Mesendoderm (in vitro differentiated cells): ENCODE results near the gene DYNC1LI2.

Experiments
- DNase-seq: peaks from one replicate; pipeline ENCODE4 v3.0.0; 2013
- H2AK5ac ChIP-seq: 2 replicates; pipeline ENCODE4 v1.6.1; 2013; ENCODE audit warnings: low read length, inconsistent platforms
- H2BK120ac ChIP-seq: 2 replicates; pipeline ENCODE4 v1.6.1; 2013; ENCODE audit warnings: low read depth, mild to moderate bottlenecking, low read length, moderate library complexity, mixed read lengths
- H2BK15ac ChIP-seq: replicated peaks from 2 replicates; pipeline ENCODE4 v1.6.1; 2013; ENCODE audit warnings: low read depth, mild to moderate bottlenecking, moderate library complexity
- H2BK5ac ChIP-seq: 2 replicates; pipeline ENCODE4 v1.6.1; 2013; ENCODE audit warnings: low read length, inconsistent platforms
- H3K18ac ChIP-seq: 2 replicates; pipeline ENCODE4 v1.6.1; 2013; ENCODE audit warnings: mild to moderate bottlenecking, low read length, mixed read lengths
- H3K23ac ChIP-seq: one replicate; pipeline ENCODE4 v1.6.1; 2013; ENCODE audit warnings: low read length
- H3K27ac ChIP-seq: 2 replicates; pipeline ENCODE4 v1.5.1; 2013; ENCODE audit warnings: low read depth, mild to moderate bottlenecking, inconsistent platforms, low read length, moderate library complexity
- H3K27me3 ChIP-seq: 2 replicates; pipeline ENCODE4 v1.6.1; 2013; ENCODE audit warnings: low read length, control low read depth, mild to moderate bottlenecking, inconsistent platforms; ENCODE audit not compliant: insufficient read depth, poor library complexity
- H3K36me3 ChIP-seq: 2 replicates; pipeline ENCODE4 v1.6.1; 2013; ENCODE audit warnings: low read length, inconsistent platforms; ENCODE audit not compliant: control insufficient read depth, insufficient read depth
- H3K4ac ChIP-seq: one replicate; pipeline ENCODE4 v1.6.1; 2013; ENCODE audit warnings: low read depth, mild to moderate bottlenecking, low read length, moderate library complexity
- H3K4me1 ChIP-seq: 2 replicates; pipeline ENCODE4 v1.6.1; 2013; ENCODE audit warnings: low read depth, low read length, inconsistent platforms; ENCODE audit not compliant: control insufficient read depth
- H3K4me2 ChIP-seq: 2 replicates; pipeline ENCODE4 v1.6.1; 2013; ENCODE audit warnings: low read length
- H3K4me3 ChIP-seq: 2 replicates; pipeline ENCODE4 v1.5.1; 2013; ENCODE audit warnings: mild to moderate bottlenecking, low read length
- H3K56ac ChIP-seq: one replicate; pipeline ENCODE4 v1.6.1; 2013; ENCODE audit warnings: low read length
- H3K79me1 ChIP-seq: 2 replicates; pipeline ENCODE4 v1.6.1; 2013; ENCODE audit warnings: low read length, inconsistent platforms
- H3K79me2 ChIP-seq: 2 replicates; pipeline ENCODE4 v1.6.1; 2013; ENCODE audit warnings: mild to moderate bottlenecking, low read length; ENCODE audit not compliant: control insufficient read depth, insufficient read depth
- H3K9ac ChIP-seq: 2 replicates; pipeline ENCODE4 v1.6.1; 2013; ENCODE audit warnings: low read length, inconsistent platforms
- H4K5ac ChIP-seq: one replicate; pipeline ENCODE4 v1.6.1; 2013; ENCODE audit warnings: low read length
- H4K8ac ChIP-seq: one replicate; pipeline ENCODE4 v1.6.1; 2013; ENCODE audit warnings: low read depth, mild to moderate bottlenecking, control low read depth, low read length, moderate library complexity
- WGBS: extraction: QIAGEN DNeasy Blood & Tissue Kit; methylation state at CpG from one replicate; pipeline ENCODE4 v1.1.7; 2013; ENCODE audit warnings: low lambda C conversion rate, missing lambda C conversion rate; ENCODE audit not compliant: insufficient coverage; ENCODE audit errors: extremely low coverage; 5-methylcytosine and 5-hydroxymethylcytosine counted together

The DYNC1LI2 gene

DNA sequence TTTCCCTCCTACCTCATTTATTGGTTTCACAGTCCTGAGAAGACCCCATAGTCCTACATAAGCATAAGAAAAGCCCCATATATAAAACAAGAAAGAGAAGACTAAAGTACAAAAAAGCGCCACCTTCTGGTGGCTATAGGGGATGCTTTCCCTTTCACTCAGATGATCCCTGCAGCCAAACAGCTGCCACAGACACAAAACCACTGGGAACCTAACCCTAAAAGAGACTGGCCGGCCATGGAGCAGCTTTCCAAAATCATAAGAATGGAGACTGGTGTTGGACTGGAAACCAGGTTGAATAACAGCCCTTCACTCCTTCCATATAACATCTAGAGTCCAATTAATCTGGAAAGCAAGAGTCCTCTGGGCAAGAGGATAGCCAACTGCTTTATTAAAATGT is 11.4 kb downstream of the DYNC1LI2 start:
- H3K56ac ChIP-seq, result no peak overlapping the region
- peaks cover 11% of the 10 kb centered on the region for H3K36me3 ChIP-seq
- H4K5ac ChIP-seq, result no peak overlapping the region
- H3K18ac ChIP-seq, result no peak overlapping the region
- no peak overlapping the region for H3K23ac ChIP-seq
- no peak overlapping the region for H4K8ac ChIP-seq
- no peak overlapping the region for H2BK120ac ChIP-seq
- H3K4me1 ChIP-seq, result no peaks in the 10 kb centered on the region
- no peak overlapping the region for H3K4me2 ChIP-seq
- H3K79me2 ChIP-seq, result peaks cover 19% of the 10 kb centered on the region
- H3K9ac ChIP-seq, result no peak overlapping the region
- H3K4me3 ChIP-seq, result no peak overlapping the region
- H3K27ac ChIP-seq, result no peak overlapping the region
- no peak overlapping the region for H2BK15ac ChIP-seq
- DNase-seq, result peak; percentile 64
- no CpG with 5 or more reads among the region's 2 CpGs for WGBS
- no peak overlapping the region for H3K4ac ChIP-seq
- H3K27me3 ChIP-seq, result no peaks in the 10 kb centered on the region
- H3K79me1 ChIP-seq, result peaks cover 15% of the 10 kb centered on the region
- no peak overlapping the region for H2BK5ac ChIP-seq
- no peak overlapping the region for H2AK5ac ChIP-seq

DNA sequence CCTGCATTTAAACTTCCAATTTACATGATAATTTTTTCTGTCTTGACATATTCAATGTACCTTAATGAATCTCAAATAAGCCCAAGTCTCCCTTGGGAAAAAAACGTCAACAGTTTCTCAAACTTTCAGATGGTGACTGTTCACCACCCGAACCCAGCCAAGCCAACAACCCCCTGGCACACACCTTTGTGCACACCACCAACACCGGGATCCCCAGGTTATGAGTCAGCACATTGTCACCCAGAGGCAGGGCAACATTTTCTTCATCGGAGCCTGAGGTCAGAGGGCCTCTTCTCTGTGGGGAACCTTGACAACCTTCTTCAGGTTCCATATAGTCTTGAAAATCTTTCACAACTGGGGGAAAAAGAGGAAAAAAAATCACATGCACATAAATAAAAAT is 15.5 kb downstream of the DYNC1LI2 start:
- no peak for DNase-seq

DNA sequence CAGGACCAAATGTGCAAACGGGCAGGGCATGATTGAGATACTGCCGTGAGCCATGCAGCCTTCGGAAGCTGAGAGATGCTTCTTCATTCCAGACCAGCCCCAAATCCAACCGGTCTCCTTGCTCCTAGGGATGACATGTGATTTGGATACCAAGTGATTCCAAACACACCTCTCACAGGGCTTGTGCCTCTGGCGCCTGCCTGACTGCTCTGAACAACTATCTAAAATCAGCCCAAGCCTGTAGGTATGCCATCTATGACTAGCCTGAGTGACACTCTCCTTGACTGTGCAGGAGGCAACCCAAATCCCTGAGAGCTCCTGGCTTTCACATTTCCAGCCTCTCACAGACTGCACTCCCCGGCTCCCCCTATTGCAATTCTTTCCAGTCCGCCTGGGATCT is 20.3 kb downstream of the DYNC1LI2 start:
- no peak overlapping the region for H3K18ac ChIP-seq

More for the DNA sequence above, 15.5 kb downstream of the DYNC1LI2 start:
- Histone ChIP-seq H3K4me3 (no peak overlapping the region), H2BK120ac (no peak overlapping the region), H2BK15ac (no peak overlapping the region), H3K27ac (no peak overlapping the region), H3K4me2 (no peak overlapping the region), H3K4ac (no peak overlapping the region), H3K56ac (no peak overlapping the region), H3K9ac (no peak overlapping the region), H3K79me2 (peaks cover 15% of the 10 kb centered on the region), H3K36me3 (peaks cover 18% of the 10 kb centered on the region), H4K8ac (no peak overlapping the region), H3K4me1 (no peaks in the 10 kb centered on the region), H4K5ac (no peak overlapping the region), H2AK5ac (no peak overlapping the region), H3K23ac (no peak overlapping the region), H3K27me3 (no peaks in the 10 kb centered on the region), H3K18ac (no peak overlapping the region), H3K79me1 (peaks cover 16% of the 10 kb centered on the region), H2BK5ac (no peak overlapping the region)
- WGBS, result no CpG with 5 or more reads among the region's 4 CpGs

DNA sequence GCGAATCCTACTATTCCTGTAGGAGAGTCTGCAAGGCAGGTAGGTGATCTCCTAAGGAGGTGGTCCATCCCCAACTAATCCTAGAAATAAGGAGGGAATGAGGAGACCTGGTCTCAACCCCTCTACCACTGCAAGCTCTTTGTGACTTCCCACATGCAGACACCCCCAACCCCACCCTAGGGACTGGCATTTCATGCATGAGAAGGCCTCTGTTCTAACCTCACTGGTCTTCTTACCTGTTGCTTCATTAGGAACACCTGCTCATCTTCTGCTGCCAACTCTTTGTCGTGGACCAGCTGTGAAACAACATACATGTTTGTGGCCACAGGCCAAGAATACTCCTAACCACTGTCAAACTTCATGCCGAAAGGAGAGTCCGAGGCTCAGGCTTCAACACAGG is 22.6 kb downstream of the DYNC1LI2 start:
- H3K56ac ChIP-seq, result no peak overlapping the region
- H3K79me1 ChIP-seq, result peaks cover 6% of the 10 kb centered on the region
- H3K4me2 ChIP-seq, result no peak overlapping the region
- H4K5ac ChIP-seq, result no peak overlapping the region
- no peaks in the 10 kb centered on the region for H3K27me3 ChIP-seq
- no peak for DNase-seq
- H3K4ac ChIP-seq, result no peak overlapping the region
- no peaks in the 10 kb centered on the region for H3K4me1 ChIP-seq
- no peak overlapping the region for H2BK15ac ChIP-seq
- H3K36me3 ChIP-seq, result peaks cover 34% of the 10 kb centered on the region
- no peaks in the 10 kb centered on the region for H3K79me2 ChIP-seq
- no peak overlapping the region for H2BK120ac ChIP-seq
- H3K4me3 ChIP-seq, result no peak overlapping the region
- H4K8ac ChIP-seq, result no peak overlapping the region
- H3K27ac ChIP-seq, result no peak overlapping the region
- no peak overlapping the region for H2BK5ac ChIP-seq
- H3K18ac ChIP-seq, result no peak overlapping the region
- no peak overlapping the region for H3K9ac ChIP-seq
- no peak overlapping the region for H3K23ac ChIP-seq
- WGBS, result no CpG with 5 or more reads among the region's 4 CpGs
- no peak overlapping the region for H2AK5ac ChIP-seq

More for the DNA sequence above, 20.3 kb downstream of the DYNC1LI2 start:
- Histone ChIP-seq H3K36me3 (peaks cover 29% of the 10 kb centered on the region), H3K4me2 (no peak overlapping the region), H3K23ac (no peak overlapping the region), H3K79me2 (no peaks in the 10 kb centered on the region), H3K4ac (no peak overlapping the region), H4K5ac (no peak overlapping the region), H3K27ac (no peak overlapping the region), H3K9ac (no peak overlapping the region), H3K56ac (no peak overlapping the region), H3K27me3 (no peaks in the 10 kb centered on the region), H3K4me3 (no peak overlapping the region), H3K79me1 (peaks cover 7% of the 10 kb centered on the region), H2BK120ac (no peak overlapping the region), H2AK5ac (no peak overlapping the region), H4K8ac (no peak overlapping the region), H2BK5ac (no peak overlapping the region), H3K4me1 (no peaks in the 10 kb centered on the region), H2BK15ac (no peak overlapping the region)
- no CpG with 5 or more reads among the region's 7 CpGs for WGBS
- DNase-seq, result no peak

- Histone ChIP-seq H4K8ac (no peak overlapping the region), H3K79me1 (peaks cover 6% of the 10 kb centered on the region), H3K27ac (no peak overlapping the region), H2BK120ac (no peak overlapping the region), H2AK5ac (no peak overlapping the region), H3K23ac (no peak overlapping the region), H3K18ac (no peak overlapping the region), H3K36me3 (peaks cover 36% of the 10 kb centered on the region), H3K56ac (no peak overlapping the region), H3K4ac (no peak overlapping the region), H3K27me3 (no peaks in the 10 kb centered on the region), H2BK15ac (no peak overlapping the region), H4K5ac (no peak overlapping the region), H3K4me3 (no peak overlapping the region), H3K4me1 (no peaks in the 10 kb centered on the region), H3K79me2 (no peaks in the 10 kb centered on the region), H3K9ac (no peak overlapping the region), H2BK5ac (no peak overlapping the region), H3K4me2 (no peak overlapping the region)
- DNase-seq, result peak; percentile 71
- WGBS, result no CpG with 5 or more reads among the region's 3 CpGs
Observed at GRCh38 chr16:66728117-66728787, 23.2 kb downstream of the DYNC1LI2 start.

DNA sequence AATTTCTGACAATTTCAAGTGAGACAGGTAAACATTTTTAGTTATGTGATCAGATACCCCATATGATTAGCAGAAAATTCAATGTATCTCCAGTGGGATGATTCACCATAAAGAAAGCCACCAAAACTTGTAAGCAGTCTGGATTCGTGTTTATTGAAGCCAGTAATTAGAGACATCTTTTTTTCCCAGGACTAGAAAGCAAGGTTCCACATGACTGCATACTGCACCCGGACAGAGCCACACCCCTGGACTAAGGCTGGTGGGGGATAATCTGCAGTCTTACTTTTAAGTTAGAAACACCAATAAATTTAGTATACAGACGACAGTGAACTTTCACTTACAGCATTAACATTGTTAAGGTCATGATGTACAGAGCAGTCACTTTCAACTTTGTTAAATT is 30.6 kb downstream of the DYNC1LI2 start:
- Histone ChIP-seq H3K4me3 (no peak overlapping the region), H2AK5ac (no peak overlapping the region), H2BK5ac (no peak overlapping the region), H3K4me2 (no peak overlapping the region), H4K8ac (no peak overlapping the region), H3K4ac (no peak overlapping the region), H3K27me3 (no peaks in the 10 kb centered on the region), H3K56ac (no peak overlapping the region), H4K5ac (no peak overlapping the region), H3K79me2 (no peaks in the 10 kb centered on the region), H3K4me1 (peaks cover 2% of the 10 kb centered on the region), H3K79me1 (no peaks in the 10 kb centered on the region), H3K23ac (no peak overlapping the region), H2BK15ac (no peak overlapping the region), H3K9ac (no peak overlapping the region), H3K36me3 (peaks cover 15% of the 10 kb centered on the region), H3K27ac (no peak overlapping the region), H3K18ac (no peak overlapping the region), H2BK120ac (no peak overlapping the region)
- no CpG with 5 or more reads among the region's 3 CpGs for WGBS
- DNase-seq, result no peak
